PFSK-1 (cell line): ENCODE results near the gene PPP1R14B.

Experiments used
- POLR2AphosphoS5 ChIP-seq: IDR thresholded peaks from 2 replicates; pipeline ENCODE4 v1.6.1; 2012; ENCODE audit warnings: low read depth, mild to moderate bottlenecking, control low read depth, low read length, moderate library complexity
- REST ChIP-seq, 2 experiments: IDR thresholded peaks; 2 replicates each; pipeline versions ENCODE4 v1.6.1 to v1.8.0; 2011 to 2012; ENCODE audit warnings: low read depth in 2 of 2, low read length in 2 of 2, control low read depth in 1 of 2, inconsistent platforms in 1 of 2, mild to moderate bottlenecking in 1 of 2, moderate library complexity in 1 of 2; ENCODE audit not compliant: insufficient read depth in 1 of 2
- SIN3A ChIP-seq: IDR thresholded peaks from 2 replicates; pipeline ENCODE4 v1.6.1; 2012; ENCODE audit warnings: mild to moderate bottlenecking, low read length, moderate library complexity, borderline replicate concordance; ENCODE audit not compliant: insufficient read depth

- no peak for TF ChIP-seq REST (IDR thresholded peaks at IDR 0.05; ENCODE audit: insufficient read depth in 1 of 2, low read depth in 2 of 2, low read length in 2 of 2)
- no peak for TF ChIP-seq POLR2AphosphoS5
- TF ChIP-seq SIN3A, result no peak
These were observed 13.5 kb upstream of the PPP1R14B start for GRCh38 chr11:64260147-64260708.
